K562 (cell line): ENCODE results near the gene BLTP3B.

Source experiments
- CTCF ChIP-seq, 3 experiments: IDR thresholded peaks in 2 of 3; conservative IDR thresholded peaks in 1 of 3; 2 replicates each; pipeline ENCODE4 v1.5.1; 2011 to 2012; ENCODE audit warnings: low read length in 3 of 3, mild to moderate bottlenecking in 3 of 3, control low read depth in 2 of 3, improper control_type of control experiment in 1 of 3, inconsistent platforms in 1 of 3, low read depth in 1 of 3, mixed read lengths in 1 of 3, moderate library complexity in 1 of 3; ENCODE audit not compliant: insufficient read depth in 2 of 3
- FOXK2 ChIP-seq, 2 experiments: fragments of 450-650 bp; IDR thresholded peaks in 1 of 2; conservative IDR thresholded peaks in 1 of 2; 2 replicates each; pipeline ENCODE4 v1.6.1; 2016; ENCODE audit warnings: low read depth in 2 of 2, mild to moderate bottlenecking in 1 of 2
- LCOR ChIP-seq: sonication (generic); formaldehyde crosslinking; IDR thresholded peaks from 2 replicates; pipeline ENCODE4 v1.8.0; 2022; ENCODE audit warnings: mild to moderate bottlenecking, missing genetic modification reagents
- PHF20 ChIP-seq: fragments of 450-650 bp; IDR thresholded peaks from 2 replicates; pipeline ENCODE4 v1.6.1; 2018; ENCODE audit not compliant: partially characterized antibody
- RBM25 ChIP-seq: fragments of 200-400 bp; formaldehyde crosslinking; IDR thresholded peaks from 2 replicates; pipeline ENCODE4 v1.6.1; 2018; ENCODE audit warnings: low read length, low read depth, moderate library complexity; ENCODE audit not compliant: severe bottlenecking
- SIN3A ChIP-seq, 2 experiments: fragments of 150-350 bp in 1 of 2; IDR thresholded peaks; 2 replicates each; pipeline ENCODE4 v1.6.1; 2011 to 2016; ENCODE audit warnings: borderline replicate concordance in 2 of 2, low read depth in 2 of 2, low read length in 2 of 2, mild to moderate bottlenecking in 2 of 2, moderate library complexity in 2 of 2; ENCODE audit not compliant: control insufficient read depth in 1 of 2
- USF1 ChIP-seq: sonication (generic); formaldehyde crosslinking; IDR thresholded peaks from 2 replicates; pipeline ENCODE4 v1.9.0; 2022; ENCODE audit warnings: mild to moderate bottlenecking, missing genetic modification reagents
- WHSC1 ChIP-seq: IDR thresholded peaks from one replicate; pipeline ENCODE4 v1.6.1; 2012; ENCODE audit warnings: low read length, control low read depth, inconsistent platforms

- TF ChIP-seq WHSC1, result no peak
- no peak for TF ChIP-seq CTCF (IDR thresholded peaks at IDR 0.05 in 2 of 3, conservative IDR thresholded peaks at IDR 0.05 in 1 of 3; ENCODE audit: insufficient read depth in 2 of 3, low read depth in 1 of 3, low read length in 3 of 3)
- no peak for TF ChIP-seq SIN3A (IDR thresholded peaks at IDR 0.05; ENCODE audit: borderline replicate concordance in 2 of 2, control insufficient read depth in 1 of 2, low read depth in 2 of 2, low read length in 2 of 2)
- TF ChIP-seq USF1 (CRISPR knock-in tag), result no peak
- TF ChIP-seq FOXK2 (conservative IDR thresholded peaks at IDR 0.05 in 1 of 2, IDR thresholded peaks at IDR 0.05 in 1 of 2; ENCODE audit: low read depth in 2 of 2), result no peak
- no peak for TF ChIP-seq RBM25
- no peak for TF ChIP-seq PHF20
- TF ChIP-seq LCOR (CRISPR knock-in tag), result no peak
Observed at GRCh38 chr12:100138803-100139098, 3.9 kb downstream of the BLTP3B start.
